Measurements from ENCODE around the gene TRIM10.
"Not testable (repeated sequence)": the region's sequence is repeated elsewhere in the genome, so short reads cannot be mapped to it uniquely, and the experiment has no call there.

The TRIM10 gene

DNA sequence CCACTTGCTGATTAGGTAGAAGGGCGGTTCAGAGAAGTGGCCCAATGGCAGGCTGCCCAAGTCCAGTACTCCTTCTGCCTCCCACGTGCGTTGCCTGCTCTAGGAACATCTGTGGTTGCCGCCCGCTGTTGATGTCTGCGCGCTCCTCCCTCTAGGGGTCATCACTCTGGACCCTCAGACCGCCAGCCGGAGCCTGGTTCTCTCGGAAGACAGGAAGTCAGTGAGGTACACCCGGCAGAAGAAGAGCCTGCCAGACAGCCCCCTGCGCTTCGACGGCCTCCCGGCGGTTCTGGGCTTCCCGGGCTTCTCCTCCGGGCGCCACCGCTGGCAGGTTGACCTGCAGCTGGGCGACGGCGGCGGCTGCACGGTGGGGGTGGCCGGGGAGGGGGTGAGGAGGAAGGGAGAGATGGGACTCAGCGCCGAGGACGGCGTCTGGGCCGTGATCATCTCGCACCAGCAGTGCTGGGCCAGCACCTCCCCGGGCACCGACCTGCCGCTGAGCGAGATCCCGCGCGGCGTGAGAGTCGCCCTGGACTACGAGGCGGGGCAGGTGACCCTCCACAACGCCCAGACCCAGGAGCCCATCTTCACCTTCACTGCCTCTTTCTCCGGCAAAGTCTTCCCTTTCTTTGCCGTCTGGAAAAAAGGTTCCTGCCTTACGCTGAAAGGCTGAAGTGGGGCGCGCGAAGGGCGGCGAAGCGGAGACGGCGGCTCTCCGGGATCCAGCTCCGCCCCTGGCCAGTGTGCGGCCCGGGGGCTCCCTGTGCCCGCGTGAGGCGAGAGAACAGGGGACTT lies 10.9 kb upstream of the TRIM10 start:
- TF ChIP-seq, protein P1, sequence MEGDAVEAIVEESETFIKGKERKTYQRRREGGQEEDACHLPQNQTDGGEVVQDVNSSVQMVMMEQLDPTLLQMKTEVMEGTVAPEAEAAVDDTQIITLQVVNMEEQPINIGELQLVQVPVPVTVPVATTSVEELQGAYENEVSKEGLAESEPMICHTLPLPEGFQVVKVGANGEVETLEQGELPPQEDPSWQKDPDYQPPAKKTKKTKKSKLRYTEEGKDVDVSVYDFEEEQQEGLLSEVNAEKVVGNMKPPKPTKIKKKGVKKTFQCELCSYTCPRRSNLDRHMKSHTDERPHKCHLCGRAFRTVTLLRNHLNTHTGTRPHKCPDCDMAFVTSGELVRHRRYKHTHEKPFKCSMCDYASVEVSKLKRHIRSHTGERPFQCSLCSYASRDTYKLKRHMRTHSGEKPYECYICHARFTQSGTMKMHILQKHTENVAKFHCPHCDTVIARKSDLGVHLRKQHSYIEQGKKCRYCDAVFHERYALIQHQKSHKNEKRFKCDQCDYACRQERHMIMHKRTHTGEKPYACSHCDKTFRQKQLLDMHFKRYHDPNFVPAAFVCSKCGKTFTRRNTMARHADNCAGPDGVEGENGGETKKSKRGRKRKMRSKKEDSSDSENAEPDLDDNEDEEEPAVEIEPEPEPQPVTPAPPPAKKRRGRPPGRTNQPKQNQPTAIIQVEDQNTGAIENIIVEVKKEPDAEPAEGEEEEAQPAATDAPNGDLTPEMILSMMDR (IDR thresholded peaks at IDR 0.05; ENCODE audit: insufficient read depth, missing control alignments): no peak
- FAIRE-seq (no peak), DNase-seq (ENCODE audit: insufficient read length, low spot score) (no peak)

DNA sequence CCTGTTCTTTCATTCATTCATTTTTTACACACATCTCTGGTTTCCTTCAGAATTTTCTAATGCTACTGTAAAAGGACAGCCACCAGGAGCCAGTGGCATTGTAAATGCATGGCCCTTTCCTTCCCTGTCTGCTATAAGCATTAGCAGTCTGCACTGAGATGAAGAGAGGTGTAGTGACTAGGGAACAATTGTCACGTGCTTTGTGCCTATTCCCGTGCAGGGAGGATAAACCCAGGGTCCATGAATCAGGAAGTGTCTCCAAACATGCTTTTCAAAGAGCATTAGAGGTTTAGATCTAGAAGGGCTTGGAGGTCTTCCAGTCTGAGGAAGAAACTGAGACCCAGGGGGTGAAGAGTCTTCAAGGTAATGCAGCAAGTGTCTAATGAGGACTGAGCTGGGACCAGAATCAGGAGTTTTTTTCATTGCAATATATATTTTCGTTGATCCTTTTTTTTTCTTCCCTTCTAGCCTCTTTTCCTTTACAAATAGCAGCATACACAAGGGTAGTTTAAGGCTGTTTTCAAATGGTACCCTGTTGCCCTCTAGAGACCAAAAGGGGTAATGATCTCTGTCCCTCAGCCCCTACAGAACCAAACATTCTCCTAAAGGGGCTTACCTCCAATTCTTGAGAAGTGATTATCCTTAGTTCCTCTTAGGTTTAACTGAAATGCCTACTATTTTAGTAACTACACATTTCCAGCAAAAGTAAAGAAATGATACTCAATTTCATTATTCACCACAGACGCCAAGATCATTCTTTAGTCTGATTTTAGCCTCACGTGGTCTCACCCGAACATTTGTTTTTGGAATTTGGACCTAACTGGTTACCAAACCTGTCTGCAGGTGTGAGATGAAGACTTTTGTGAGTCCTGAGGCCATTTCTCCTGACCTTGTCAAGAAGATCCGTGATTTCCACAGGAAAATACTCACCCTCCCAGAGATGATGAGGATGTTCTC lies 8.9 kb upstream of the TRIM10 start:
- no peak for DNase-seq (ENCODE audit: insufficient read length, low spot score)
- TF ChIP-seq, protein P1 (IDR thresholded peaks at IDR 0.05; ENCODE audit: insufficient read depth, missing control alignments): peak; percentile 72
- FAIRE-seq: no peak

DNA sequence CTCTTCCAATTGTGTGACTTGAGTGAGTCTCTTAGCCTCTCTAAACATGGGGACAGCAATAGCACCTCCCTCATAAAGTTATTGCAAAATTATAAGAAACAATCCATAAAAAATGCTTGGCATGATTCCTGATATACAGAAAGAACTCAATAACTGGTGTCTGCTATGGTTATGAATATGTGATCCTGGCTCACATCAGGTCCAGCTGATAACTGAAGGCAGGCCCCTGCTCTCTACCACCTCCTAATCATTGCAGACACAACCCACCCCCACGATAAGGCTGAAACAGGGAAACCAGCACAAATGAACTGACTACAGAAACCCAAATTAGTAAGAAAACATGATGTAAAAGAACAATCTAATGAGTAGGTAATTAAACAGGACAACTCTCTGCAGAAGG lies 7.7 kb upstream of the TRIM10 start:
- TF ChIP-seq, protein P1 (IDR thresholded peaks at IDR 0.05; ENCODE audit: insufficient read depth, missing control alignments): no peak
- FAIRE-seq: no peak
- DNase-seq (ENCODE audit: insufficient read length, low spot score): no peak

DNA sequence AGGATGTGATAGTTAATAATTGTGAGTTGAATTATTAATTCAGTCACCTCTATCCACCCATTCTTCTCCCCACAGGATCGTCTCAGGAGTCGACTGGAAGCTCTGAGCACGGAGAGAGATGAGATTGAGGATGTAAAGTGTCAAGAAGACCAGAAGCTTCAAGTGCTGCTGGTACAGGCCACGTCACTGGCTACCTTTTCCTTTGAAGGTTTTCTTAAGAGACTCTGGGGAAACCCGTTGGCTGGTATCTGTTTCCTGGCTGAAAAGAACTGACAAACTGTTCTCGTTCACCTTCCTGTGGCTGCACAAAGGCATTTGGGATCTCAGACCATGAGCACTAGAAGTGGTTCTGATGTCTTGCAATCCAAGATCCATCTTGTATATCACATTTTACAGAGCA lies 6.1 kb upstream of the TRIM10 start:
- TF ChIP-seq, protein P1 (IDR thresholded peaks at IDR 0.05; ENCODE audit: insufficient read depth, missing control alignments): no peak
- FAIRE-seq (no peak), DNase-seq (ENCODE audit: insufficient read length, low spot score) (no peak)

DNA sequence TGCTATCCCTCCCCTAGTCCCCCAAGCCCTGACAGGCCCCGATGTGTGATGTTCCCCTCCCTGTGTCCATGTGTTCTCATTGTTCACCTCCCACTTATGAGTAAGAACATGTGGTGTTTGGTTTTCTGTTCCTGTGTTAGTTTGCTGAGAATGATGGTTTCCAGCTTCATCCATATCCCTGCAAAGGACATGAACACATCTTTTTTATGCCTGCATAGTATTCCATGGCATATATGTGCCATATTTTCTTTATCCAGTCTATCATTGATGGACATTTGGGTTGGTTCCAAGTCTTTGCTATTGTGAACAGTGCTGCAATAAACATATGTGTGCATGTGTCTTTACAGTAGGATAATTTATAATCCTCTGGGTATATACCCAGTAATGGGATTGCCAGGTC lies 4.2 kb upstream of the TRIM10 start:
- FAIRE-seq; DNase-seq (ENCODE audit: insufficient read length, low spot score): not testable (repeated sequence)

DNA sequence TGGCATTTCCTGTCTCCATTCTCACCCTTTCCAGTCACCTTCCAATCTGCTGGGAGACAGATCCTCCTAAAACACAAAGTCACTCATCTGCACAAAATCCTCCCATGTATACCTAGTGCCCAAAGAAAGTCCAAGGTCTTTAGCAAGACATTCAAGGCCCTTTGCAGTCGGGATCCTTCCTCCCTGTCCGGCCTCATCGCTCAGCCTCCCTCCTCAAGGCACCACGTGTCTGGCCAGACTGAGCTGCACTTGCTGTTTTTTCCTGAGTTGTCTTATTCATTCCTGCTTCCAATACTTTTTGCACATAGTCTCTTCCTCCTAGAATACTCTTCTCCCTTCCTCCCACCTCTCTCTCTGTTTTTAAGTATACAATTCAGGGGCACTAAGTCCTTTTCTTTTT lies 3.7 kb upstream of the TRIM10 start:
- TF ChIP-seq, protein P1 (IDR thresholded peaks at IDR 0.05; ENCODE audit: insufficient read depth, missing control alignments): no peak
- DNase-seq (ENCODE audit: insufficient read length, low spot score) (no peak), FAIRE-seq (no peak)

DNA sequence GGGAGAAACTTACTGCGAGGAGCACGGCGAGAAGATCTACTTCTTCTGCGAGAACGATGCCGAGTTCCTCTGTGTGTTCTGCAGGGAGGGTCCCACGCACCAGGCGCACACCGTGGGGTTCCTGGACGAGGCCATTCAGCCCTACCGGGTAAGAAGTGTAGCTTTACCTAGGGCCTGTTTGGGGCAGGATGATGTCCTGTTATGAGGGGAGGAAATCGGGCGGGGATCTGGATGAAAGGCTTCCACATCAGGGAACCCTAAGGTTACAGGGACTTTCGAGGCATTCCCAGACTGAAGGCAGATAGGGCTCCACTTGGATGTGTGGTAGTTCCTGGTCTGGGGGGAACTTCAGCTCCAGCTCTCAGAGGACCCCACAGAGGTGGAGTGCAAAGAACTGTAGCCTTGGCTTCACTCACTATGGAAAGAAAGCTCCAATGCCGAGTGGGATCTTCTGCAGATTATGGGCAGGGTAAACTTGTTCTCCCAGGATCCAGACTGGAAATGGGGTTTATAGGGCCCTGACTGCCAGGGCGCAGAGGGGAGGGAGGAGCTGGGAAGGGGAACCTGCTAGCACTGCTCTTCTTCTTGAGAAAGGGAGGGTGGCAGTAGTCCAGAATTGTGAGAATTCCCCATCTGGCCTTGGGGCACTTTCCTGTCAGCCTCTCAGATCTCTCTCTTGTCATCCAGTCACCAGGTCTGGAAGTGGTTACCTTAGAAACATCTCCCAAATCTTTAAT lies 3.1 kb upstream of the TRIM10 start:
- TF ChIP-seq, protein P1 (IDR thresholded peaks at IDR 0.05; ENCODE audit: insufficient read depth, missing control alignments): no peak
- no peak for FAIRE-seq
- DNase-seq (ENCODE audit: insufficient read length, low spot score): no peak

Measured in D721Med (cell line).